Neural crest cell (in vitro differentiated cells): ENCODE measurements around the gene ARHGAP15. TPM values are rescaled to one million over a fixed set of nuclear protein-coding genes. Genes with fewer than 3 reads are reported as not detected.

ENCODE experiments used
- DNase-seq: peaks from one replicate; pipeline ENCODE4 v3.0.0; 2021; ENCODE audit warnings: low read depth, mixed read lengths, low spot score
- H3K27ac Mint-ChIP-seq: one replicate; pipeline ENCODE4 v1.8.0; 2021; ENCODE audit warnings: mild to moderate bottlenecking, mixed read lengths; ENCODE audit not compliant: unreplicated experiment
- H3K27me3 Mint-ChIP-seq: 2 replicates; pipeline ENCODE4 v1.8.0; 2021; ENCODE audit warnings: low read depth, mild to moderate bottlenecking, mixed read lengths
- H3K36me3 Mint-ChIP-seq: 2 replicates; pipeline ENCODE4 v1.8.0; 2021; ENCODE audit warnings: low read depth, mild to moderate bottlenecking, mixed read lengths
- H3K4me1 Mint-ChIP-seq: 2 replicates; pipeline ENCODE4 v1.8.0; 2021; ENCODE audit warnings: mixed read lengths
- H3K4me3 Mint-ChIP-seq: one replicate; pipeline ENCODE4 v1.8.0; 2021; ENCODE audit warnings: mild to moderate bottlenecking, mixed read lengths
- H3K9me3 Mint-ChIP-seq: 2 replicates; pipeline ENCODE4 v1.8.0; 2021; ENCODE audit warnings: mixed read lengths
- CTCF ChIP-seq: fragments of 200-600 bp; sonication (generic); conservative IDR thresholded peaks from 2 replicates; pipeline ENCODE4 v1.5.0; 2021; ENCODE audit warnings: antibody characterized with exemption, mild to moderate bottlenecking
- total RNA-seq: library from RNA; stranded (reverse); gene quantifications from 2 replicates; pipeline ENCODE4 v1.2.1, GENCODE V29; 2021

Gene ARHGAP15
- total RNA-seq, 1 donor from 2014 or later: 2.8 TPM

- no peaks in the 10 kb centered on the region for H3K9me3 Mint-ChIP-seq
- no peak for DNase-seq
- no peaks in the 10 kb centered on the region for H3K4me1 Mint-ChIP-seq
- no peaks in the 10 kb centered on the region for H3K27me3 Mint-ChIP-seq
- no peak overlapping the region for H3K27ac Mint-ChIP-seq
- no peak for TF ChIP-seq CTCF
- H3K4me3 Mint-ChIP-seq: no peak overlapping the region
- H3K36me3 Mint-ChIP-seq: no peaks in the 10 kb centered on the region
Observed at GRCh38 chr2:143146366-143146765, 17.1 kb downstream of the ARHGAP15 start.

- DNase-seq: no peak
- H3K9me3 Mint-ChIP-seq: no peaks in the 10 kb centered on the region
- no peaks in the 10 kb centered on the region for H3K27me3 Mint-ChIP-seq
- no peaks in the 10 kb centered on the region for H3K4me1 Mint-ChIP-seq
- H3K27ac Mint-ChIP-seq: no peak overlapping the region
- no peaks in the 10 kb centered on the region for H3K36me3 Mint-ChIP-seq
- H3K4me3 Mint-ChIP-seq: no peak overlapping the region
- TF ChIP-seq CTCF: no peak
Observed at GRCh38 chr2:143146815-143147530, 17.8 kb downstream of the ARHGAP15 start.

- Mint-ChIP-seq H3K36me3 (no peaks in the 10 kb centered on the region), H3K27me3 (no peaks in the 10 kb centered on the region), H3K4me3 (no peak overlapping the region), H3K27ac (no peak overlapping the region), H3K9me3 (no peaks in the 10 kb centered on the region), H3K4me1 (no peaks in the 10 kb centered on the region)
- DNase-seq: no peak
- no peak for TF ChIP-seq CTCF
Observed at GRCh38 chr2:143148011-143148410, 18.8 kb downstream of the ARHGAP15 start.

GRCh38 chr2:143148757-143149156 is 19.5 kb downstream of the ARHGAP15 start:
- no peaks in the 10 kb centered on the region for H3K4me1 Mint-ChIP-seq
- DNase-seq: no peak
- no peak overlapping the region for H3K4me3 Mint-ChIP-seq
- no peaks in the 10 kb centered on the region for H3K27me3 Mint-ChIP-seq
- H3K27ac Mint-ChIP-seq: no peak overlapping the region
- no peak for TF ChIP-seq CTCF
- H3K36me3 Mint-ChIP-seq: no peaks in the 10 kb centered on the region
- no peaks in the 10 kb centered on the region for H3K9me3 Mint-ChIP-seq

- H3K9me3 Mint-ChIP-seq: no peaks in the 10 kb centered on the region
- no peaks in the 10 kb centered on the region for H3K27me3 Mint-ChIP-seq
- no peak overlapping the region for H3K27ac Mint-ChIP-seq
- H3K4me1 Mint-ChIP-seq: no peaks in the 10 kb centered on the region
- H3K36me3 Mint-ChIP-seq: no peaks in the 10 kb centered on the region
- H3K4me3 Mint-ChIP-seq: no peak overlapping the region
- TF ChIP-seq CTCF: no peak
- DNase-seq: no peak
Observed at GRCh38 chr2:143150287-143150686, 21.1 kb downstream of the ARHGAP15 start.
